ENCODE results near the gene EFCC1.

The EFCC1 gene

DNA sequence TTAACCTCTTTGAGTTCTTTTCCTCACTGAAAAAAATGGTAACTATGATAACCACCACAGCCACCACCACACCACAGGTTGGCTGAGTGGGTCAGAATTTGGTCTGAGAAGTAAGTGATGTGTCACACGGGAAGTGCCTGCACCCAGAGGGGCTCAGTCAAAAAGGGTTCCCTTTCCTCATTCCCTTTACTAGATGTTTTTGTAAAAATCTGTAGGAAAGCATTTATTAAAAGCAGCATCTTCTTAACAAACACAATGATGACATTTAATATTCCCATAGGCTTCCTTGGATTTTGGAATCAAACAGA, 30.4 kb upstream of the EFCC1 start:
- H3K4me3 ChIP-seq (replicated peaks; ENCODE audit: low read depth, low read length), result no peak overlapping the region
- DNase-seq (ENCODE audit: extremely low read depth, low read depth), result no peak
- TF ChIP-seq, protein P1, sequence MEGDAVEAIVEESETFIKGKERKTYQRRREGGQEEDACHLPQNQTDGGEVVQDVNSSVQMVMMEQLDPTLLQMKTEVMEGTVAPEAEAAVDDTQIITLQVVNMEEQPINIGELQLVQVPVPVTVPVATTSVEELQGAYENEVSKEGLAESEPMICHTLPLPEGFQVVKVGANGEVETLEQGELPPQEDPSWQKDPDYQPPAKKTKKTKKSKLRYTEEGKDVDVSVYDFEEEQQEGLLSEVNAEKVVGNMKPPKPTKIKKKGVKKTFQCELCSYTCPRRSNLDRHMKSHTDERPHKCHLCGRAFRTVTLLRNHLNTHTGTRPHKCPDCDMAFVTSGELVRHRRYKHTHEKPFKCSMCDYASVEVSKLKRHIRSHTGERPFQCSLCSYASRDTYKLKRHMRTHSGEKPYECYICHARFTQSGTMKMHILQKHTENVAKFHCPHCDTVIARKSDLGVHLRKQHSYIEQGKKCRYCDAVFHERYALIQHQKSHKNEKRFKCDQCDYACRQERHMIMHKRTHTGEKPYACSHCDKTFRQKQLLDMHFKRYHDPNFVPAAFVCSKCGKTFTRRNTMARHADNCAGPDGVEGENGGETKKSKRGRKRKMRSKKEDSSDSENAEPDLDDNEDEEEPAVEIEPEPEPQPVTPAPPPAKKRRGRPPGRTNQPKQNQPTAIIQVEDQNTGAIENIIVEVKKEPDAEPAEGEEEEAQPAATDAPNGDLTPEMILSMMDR (IDR thresholded peaks at IDR 0.05; ENCODE audit: low read depth, low read length, missing control alignments), result no peak

GRCh38 chr3:128971421-128972100, 29.5 kb upstream of the EFCC1 start:
- H3K4me3 ChIP-seq (replicated peaks; ENCODE audit: low read depth, low read length), result no peak overlapping the region
- TF ChIP-seq, protein P1 (IDR thresholded peaks at IDR 0.05; ENCODE audit: low read depth, low read length, missing control alignments), result no peak
- no peak for DNase-seq (ENCODE audit: extremely low read depth, low read depth)

- TF ChIP-seq, protein P1 (IDR thresholded peaks at IDR 0.05; ENCODE audit: low read depth, low read length, missing control alignments), result no peak
- H3K4me3 ChIP-seq (replicated peaks; ENCODE audit: low read depth, low read length), result no peak overlapping the region
- DNase-seq (ENCODE audit: extremely low read depth, low read depth), result no peak
These were observed 27.0 kb upstream of the EFCC1 start for GRCh38 chr3:128973988-128974564.

GRCh38 chr3:128975276-128975675, 25.8 kb upstream of the EFCC1 start:
- H3K4me3 ChIP-seq (replicated peaks; ENCODE audit: low read depth, low read length), result no peak overlapping the region
- TF ChIP-seq, protein P1 (IDR thresholded peaks at IDR 0.05; ENCODE audit: low read depth, low read length, missing control alignments), result no peak
- no peak for DNase-seq (ENCODE audit: extremely low read depth, low read depth)

DNA sequence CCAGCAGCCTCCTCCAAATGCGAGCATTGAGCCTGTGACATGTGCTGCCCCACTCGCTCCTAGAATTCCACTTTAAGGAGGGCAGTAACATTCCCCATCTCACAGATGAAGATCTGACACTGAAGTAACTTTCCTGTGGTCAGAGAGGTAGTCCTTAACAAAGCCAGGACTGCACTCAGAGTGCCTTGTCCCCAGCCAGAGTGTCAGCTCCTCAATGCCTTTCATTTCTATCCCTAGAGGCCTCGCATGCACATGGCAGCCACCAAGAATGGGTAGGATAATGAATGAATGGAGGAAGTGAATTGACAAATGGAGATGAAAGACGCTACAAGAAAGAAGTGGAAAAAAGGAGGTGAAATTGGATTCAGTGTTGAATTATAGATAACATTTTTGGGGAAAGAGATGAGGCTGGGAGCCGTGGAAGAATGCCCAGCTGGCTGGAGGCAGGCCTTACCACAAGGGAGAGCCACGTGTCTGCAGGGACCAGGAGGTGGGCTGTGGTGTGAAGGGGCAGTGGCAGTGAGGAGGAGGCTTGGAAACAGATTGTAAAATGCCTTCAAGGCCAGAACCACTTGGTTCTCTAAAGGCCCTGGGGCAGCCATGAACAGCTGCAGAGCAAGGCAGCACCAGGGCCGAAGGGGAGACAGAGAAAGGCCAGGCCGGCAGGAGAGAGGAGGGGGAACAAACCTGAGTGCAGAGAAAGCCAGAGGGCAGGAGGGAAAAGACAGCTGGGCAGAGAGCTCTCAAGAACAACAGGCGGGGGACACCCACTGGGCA, 17.6 kb upstream of the EFCC1 start:
- DNase-seq (ENCODE audit: extremely low read depth, low read depth), result no peak
- TF ChIP-seq, protein P1 (IDR thresholded peaks at IDR 0.05; ENCODE audit: low read depth, low read length, missing control alignments), result no peak
- H3K4me3 ChIP-seq (replicated peaks; ENCODE audit: low read depth, low read length), result no peak overlapping the region

DNA sequence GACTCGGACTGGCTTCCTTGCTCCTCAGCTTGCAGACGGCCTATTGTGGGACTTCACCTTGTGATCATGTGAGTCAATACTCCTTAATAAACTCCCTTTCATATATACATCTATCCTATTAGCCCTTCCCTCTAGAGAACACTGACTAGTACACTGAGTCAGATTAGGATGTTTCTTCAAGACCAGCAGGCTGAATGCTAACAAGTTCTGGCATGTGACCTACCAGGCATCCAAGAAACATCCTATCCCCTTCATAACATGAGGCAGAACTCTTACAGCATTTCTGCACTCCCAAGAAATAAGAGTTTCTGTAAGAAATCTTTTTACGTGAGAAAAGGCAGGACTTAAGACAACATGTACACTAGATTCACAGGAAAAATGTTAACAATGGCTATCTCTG, 16.5 kb upstream of the EFCC1 start:
- H3K4me3 ChIP-seq (replicated peaks; ENCODE audit: low read depth, low read length), result no peak overlapping the region
- TF ChIP-seq, protein P1 (IDR thresholded peaks at IDR 0.05; ENCODE audit: low read depth, low read length, missing control alignments), result no peak
- no peak for DNase-seq (ENCODE audit: extremely low read depth, low read depth)

Data from HFF-Myc (cell line).